Omental fat pad (tissue), 4 donors: Measurements from ENCODE around the gene SNX30. TPM values are rescaled to one million over a fixed set of nuclear protein-coding genes. Genes with fewer than 3 reads are reported as not detected.

Experiments used
- ATAC-seq: fragments of 150-250 bp; one replicate; pipeline ENCODE4 v1.9.1; 2016; ENCODE audit warnings: mild to moderate bottlenecking, moderate library complexity; ENCODE audit not compliant: low FRiP score
- DNase-seq: peaks from one replicate; pipeline ENCODE4 v3.0.0-alpha.2; 2019; ENCODE audit warnings: low spot score
- total RNA-seq, 4 donors: library from RNA; depleted of rRNA; stranded (reverse); fragments of >200 nt; gene quantifications; one replicate each; pipeline ENCODE4 v1.1.0, GENCODE V29; 2016
- TF ChIP-seq, protein P1 (sequence below), 3 donors: fragments of 450-650 bp; IDR thresholded peaks; one replicate each; pipeline ENCODE4 v1.5.1; 2016 to 2017; ENCODE audit warnings: antibody characterized with exemption in 3 of 3, mild to moderate bottlenecking in 3 of 3, moderate library complexity in 2 of 3

SNX30 gene
- total RNA-seq, 4 donors from 2014 or later: 8.9 to 27.5 (median 11.6) TPM

DNA sequence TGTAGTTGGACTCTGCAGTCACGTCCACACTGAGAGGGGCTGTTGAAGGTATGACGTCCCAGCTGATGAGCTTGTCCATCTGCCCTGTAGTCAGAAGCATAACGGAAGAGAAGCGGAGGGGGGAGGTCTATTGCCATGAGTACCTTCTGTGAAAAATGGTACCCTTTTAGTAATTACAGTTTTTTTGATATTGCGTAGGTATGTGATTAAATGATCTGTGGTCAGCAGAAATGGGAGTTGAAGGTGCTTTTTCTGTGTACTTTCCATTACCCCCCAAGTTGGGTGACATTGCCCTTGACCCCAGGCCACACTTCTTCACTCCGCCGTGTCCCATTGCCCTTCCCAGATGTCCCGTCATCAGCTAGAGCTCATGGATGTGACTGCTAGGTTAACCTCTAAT, 45.9 kb downstream of the SNX30 start:
- TF ChIP-seq, protein P1, sequence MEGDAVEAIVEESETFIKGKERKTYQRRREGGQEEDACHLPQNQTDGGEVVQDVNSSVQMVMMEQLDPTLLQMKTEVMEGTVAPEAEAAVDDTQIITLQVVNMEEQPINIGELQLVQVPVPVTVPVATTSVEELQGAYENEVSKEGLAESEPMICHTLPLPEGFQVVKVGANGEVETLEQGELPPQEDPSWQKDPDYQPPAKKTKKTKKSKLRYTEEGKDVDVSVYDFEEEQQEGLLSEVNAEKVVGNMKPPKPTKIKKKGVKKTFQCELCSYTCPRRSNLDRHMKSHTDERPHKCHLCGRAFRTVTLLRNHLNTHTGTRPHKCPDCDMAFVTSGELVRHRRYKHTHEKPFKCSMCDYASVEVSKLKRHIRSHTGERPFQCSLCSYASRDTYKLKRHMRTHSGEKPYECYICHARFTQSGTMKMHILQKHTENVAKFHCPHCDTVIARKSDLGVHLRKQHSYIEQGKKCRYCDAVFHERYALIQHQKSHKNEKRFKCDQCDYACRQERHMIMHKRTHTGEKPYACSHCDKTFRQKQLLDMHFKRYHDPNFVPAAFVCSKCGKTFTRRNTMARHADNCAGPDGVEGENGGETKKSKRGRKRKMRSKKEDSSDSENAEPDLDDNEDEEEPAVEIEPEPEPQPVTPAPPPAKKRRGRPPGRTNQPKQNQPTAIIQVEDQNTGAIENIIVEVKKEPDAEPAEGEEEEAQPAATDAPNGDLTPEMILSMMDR (IDR thresholded peaks at IDR 0.05): no peak
- DNase-seq (no peak), ATAC-seq (no peak)

DNA sequence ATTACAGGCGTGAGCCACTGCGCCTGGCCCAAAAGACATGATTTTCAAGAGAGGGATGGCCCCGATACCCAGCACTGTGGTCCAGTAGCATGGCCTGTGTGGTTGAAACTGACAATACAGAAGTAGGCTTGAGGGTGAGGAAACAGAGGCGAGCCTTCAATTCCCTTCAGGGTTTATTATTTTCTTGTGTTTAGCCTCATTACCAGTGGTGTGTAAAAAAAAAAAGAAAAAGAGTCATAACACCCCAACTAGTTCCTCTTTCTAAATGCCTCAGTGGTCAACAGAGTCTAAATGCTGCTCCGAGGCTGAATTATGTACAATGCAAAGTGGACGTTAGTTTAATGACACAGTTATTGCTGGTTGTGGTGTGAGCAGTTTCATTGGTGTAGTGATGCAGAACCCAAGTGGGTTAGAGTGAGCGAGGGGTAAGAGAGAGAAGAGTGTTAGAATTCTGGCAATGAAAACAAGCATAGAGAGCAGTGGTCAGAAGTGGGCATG, 58.8 kb downstream of the SNX30 start:
- TF ChIP-seq, protein P1 (IDR thresholded peaks at IDR 0.05): no peak
- DNase-seq (no peak), ATAC-seq (no peak)

DNA sequence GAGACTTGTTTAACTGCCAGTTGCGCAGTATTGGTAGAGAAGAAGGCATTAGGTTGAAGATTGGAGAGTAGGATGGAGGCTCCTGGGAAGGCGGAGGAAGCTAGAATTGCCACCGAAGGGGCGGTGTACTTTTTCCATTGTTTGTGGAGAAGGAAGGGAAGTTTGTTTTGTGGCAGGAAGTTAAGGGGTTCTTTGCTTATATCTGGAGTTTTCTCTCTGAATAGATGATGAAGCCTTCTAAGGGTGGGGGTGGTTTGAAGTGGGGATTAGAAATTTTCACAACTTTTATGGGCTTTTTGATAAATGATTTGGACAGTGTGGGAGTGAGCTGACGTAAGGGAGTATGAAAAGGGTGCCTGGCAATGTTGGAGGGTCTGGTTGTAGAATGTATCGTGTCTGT, 59.3 kb downstream of the SNX30 start:
- no peak for DNase-seq
- no peak for ATAC-seq
- TF ChIP-seq, protein P1 (IDR thresholded peaks at IDR 0.05): no peak

DNA sequence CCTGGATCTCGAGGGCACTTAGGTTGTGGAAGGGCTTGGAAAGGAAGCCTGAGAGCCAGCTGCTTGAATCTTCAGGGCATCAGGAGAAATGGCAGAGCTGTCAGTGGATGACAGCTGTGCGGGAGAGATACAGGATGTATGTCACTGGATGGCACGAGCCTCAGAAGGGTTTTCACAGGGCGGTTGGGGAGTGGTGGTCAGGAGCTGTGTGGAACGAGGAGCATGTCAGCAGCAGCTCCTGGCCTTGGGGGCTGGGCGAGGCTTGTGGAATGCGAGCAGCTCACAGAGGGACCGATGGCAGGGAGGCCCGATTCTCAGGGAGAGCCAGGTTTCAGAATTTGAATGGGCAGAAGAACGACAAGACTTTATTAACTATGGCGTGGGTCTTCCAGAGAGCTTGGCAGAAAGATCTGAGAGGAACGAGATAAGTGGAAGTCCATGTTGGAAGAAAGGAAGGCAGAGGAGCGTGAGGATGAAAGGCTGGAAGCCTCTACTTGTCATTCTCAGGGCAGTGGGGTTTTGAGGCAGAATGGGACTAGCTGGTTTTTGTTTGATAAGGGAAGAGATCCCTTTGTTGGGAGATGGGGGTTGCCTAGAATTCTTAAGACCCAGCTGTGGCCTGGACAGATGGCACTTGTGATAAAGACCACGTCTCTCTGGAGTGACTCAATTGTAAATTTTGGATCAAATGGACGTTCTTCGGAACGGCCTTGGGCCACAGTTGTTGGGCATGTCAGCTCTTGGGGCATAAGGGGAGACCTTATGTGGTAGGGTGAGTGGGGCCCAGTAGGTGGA, 60.3 kb downstream of the SNX30 start:
- ATAC-seq: no peak
- TF ChIP-seq, protein P1 (IDR thresholded peaks at IDR 0.05): no peak
- no peak for DNase-seq

DNA sequence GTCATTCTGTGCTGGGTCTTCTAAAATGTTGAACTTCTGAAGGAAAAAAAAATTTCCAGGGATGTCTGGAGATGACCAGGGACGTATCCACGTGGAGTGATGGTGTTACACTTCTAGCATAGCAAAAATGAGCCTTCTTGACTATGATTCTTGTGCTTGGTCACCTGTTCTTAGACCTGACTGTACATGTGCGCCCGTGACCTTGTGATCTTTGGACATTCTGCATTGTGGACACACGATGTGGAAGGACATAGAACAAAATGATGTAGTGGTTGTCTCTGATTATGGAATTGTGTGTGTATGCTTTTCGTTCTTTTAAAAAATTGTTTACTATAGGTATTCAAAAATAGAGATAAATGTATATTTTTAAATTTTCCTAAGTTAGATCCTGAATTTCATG, 61.0 kb downstream of the SNX30 start:
- TF ChIP-seq, protein P1 (IDR thresholded peaks at IDR 0.05): no peak
- DNase-seq (no peak), ATAC-seq (no peak)

DNA sequence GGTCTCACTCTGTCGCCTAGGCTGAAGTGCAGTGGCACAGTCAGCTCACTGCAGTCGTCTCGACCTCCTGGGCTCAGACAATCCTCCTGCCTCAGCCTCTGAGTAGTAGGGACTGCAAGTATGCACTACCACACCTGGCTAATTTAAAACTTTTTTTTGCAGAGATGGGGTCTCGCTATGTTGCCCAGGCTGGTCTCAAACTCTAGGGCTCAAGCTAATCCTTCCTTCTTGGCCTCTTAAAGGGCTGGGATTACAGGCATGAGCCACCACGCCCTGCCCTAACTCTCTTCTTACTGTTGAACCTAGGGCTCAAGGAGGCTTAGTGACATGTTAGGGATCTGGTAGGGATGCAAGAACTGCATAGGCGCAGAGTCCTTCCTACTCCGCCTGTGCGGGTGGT, 65.3 kb downstream of the SNX30 start:
- TF ChIP-seq, protein P1 (IDR thresholded peaks at IDR 0.05): no peak
- ATAC-seq (no peak), DNase-seq (no peak)

DNA sequence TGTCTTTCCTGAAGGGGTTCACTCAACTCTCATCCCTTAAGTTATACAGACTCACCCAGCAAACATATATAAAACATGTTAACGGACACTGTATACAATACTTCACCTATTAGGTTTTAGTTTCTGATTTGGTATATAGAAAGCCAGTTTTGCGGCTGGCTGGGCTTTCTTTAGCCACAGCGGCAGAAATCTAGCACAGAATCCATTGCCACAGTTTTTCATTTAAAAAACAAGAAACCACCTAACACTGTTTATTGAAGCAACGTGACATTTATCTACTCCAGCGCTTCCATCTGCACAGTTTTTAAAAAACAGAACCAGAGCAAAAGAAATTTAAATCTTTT, 67.3 kb downstream of the SNX30 start:
- TF ChIP-seq, protein P1 (IDR thresholded peaks at IDR 0.05): no peak
- DNase-seq (no peak), ATAC-seq (no peak)
